NCI-H526 treated with DMSO at 0.1 percent for 48 hours (cell line): Measurements from ENCODE around the gene CDHR3.

Experiments
- DNase-seq: peaks from one replicate; lab custom pipeline; 2025; lab: John Stamatoyannopoulos, UW

The CDHR3 gene

DNA sequence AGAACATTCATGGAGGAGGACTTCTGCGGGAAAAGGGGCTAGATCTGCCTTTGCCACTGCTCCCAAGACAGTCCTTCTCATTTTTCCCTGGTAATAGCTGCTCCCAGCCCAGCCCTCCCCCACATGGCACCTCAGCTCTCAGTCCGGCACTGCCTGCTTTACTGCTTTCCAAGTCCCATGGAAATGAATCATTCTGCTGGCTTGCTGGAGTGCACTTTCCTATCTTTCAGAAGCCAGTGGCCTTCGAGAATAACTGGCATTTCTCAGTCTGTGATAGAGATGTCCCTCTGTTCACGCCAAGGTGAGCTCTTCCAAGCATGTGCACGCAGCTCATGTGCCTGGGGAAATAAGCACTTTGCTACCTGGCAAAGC is 87.7 kb downstream of the CDHR3 start:
- DNase-seq: no peak

DNA sequence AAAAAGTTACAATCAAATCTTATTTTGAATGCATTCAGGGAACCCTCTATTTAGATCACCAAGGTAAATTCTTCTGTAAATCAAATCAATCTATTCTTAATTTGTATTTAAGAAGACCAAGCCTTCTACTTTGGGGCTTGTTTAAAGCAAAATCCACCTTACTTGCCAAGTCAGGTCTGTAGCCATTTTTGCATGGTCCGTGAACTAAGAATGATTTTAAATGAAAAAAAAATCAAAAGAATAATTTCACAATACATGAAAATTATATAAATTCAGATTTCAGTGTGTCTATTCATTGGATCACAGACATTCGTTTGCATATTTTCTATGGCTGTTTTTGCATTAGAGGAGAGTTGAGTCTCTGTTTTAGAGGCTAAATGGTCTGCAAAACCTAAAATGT is 89.6 kb downstream of the CDHR3 start:
- no peak for DNase-seq

DNA sequence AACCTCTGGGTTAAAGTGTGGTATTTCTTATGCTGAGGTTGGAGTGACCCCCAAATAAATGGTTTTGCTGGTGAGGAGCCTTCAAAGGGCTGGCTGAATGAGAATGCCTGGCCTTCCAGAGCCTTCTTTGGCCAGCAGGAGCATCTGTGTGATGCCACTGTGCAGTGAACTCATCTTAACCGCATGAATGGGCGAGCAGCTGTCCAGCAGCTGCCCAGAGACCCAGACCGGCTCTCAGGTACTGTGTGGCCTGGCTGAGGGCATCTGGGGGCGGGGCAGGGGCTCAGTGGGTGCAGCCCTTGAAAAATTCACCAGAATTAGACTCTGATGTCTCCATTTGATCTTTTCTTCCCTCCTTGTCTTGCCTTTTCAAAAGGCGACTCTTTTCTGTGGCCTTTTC is 90.0 kb downstream of the CDHR3 start:
- DNase-seq: no peak

DNA sequence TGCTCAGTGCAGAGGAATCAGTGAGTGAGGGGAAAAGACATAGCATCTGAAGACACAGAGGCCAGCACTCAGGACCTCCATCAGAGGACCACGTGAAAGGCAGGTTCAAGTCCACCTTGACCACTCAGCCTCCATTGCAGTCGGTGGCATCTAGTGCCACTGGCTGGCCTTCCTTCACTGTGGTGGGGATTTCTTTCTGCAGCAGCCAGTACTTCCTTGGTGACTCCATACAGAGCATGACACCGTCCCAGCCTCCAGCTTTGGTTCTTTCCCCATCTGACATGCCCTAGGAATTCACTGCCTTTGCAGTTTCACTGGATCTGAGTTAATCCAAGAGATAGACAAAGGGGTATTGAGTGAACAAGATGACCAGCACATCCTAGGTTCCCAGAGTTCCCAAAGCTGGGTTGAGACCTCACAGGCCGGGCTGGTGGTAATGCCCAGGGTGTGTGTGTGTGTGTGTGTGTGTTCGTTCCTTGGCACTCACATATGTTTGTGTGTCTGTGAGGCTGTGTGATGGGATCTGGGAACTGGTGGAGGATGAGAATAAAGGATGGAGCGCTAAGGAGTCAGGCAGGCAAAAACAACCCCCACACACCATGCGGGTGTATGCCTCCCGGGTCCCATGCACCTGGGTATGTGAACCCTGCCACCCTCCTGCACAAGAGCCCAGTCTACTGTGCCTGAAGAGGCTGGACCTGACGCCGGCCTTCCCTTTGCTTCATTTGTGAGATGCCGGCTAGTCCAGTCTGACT is 91.3 kb downstream of the CDHR3 start:
- no peak for DNase-seq

DNA sequence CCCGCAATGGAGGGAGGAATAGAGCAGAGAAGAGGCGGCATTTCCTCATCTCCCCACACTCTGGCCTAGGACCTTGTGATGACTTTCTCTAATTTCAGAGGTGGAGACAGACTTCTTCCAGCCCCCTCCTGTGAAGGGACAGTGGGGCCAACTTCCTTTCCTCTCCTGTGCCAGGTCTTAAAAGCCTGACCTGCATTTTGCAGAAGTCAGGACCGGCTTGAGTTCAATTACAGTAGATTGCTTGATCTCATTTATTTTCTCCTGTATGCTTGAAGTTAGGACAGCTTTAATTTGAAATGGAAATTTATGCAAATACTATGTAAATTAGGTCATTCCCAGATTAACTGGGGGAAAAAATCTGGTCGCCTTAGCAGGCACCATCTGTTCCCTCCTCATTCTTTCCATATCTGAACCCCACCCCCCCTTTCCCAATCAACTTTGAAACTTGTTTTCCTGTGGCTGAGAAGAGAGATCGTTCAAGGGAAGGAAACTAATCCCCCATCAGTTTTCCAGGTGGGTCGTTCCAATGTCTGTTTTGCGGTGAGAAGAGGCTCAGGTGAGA is 92.0 kb downstream of the CDHR3 start:
- peak; percentile 62 for DNase-seq

DNA sequence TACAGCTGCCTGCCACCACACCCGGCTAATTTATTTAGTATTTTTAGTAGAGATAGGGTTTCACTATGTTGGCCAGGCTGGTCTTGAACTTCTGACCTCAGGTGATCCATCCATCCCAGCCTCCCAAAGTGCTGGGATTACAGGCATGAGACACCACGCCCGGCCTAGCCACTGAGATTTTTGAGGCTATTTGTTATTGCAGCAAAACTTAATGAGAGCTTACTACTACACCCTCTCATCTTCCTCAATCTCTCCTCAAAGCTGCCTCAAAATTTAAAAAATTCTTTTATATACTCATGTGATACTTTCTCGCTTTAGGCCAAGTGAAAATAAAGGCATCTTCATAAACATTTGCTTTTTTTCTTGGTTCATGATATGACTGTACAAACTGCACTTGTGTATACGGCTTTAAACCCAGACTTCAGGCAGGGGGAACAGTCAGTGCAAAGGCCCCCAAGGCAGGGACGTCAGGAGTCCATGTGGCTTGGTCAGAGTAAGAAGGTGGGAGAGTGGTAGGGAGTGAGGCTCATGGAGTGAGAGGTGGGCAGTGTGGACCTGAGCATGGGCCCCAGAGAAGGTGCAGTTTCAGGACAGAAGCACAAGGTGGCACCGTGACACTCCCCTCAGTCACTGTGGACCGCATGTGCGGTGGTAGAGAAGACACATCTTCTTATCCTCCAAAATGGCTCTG is 93.6 kb downstream of the CDHR3 start:
- peak; percentile 74 for DNase-seq

DNA sequence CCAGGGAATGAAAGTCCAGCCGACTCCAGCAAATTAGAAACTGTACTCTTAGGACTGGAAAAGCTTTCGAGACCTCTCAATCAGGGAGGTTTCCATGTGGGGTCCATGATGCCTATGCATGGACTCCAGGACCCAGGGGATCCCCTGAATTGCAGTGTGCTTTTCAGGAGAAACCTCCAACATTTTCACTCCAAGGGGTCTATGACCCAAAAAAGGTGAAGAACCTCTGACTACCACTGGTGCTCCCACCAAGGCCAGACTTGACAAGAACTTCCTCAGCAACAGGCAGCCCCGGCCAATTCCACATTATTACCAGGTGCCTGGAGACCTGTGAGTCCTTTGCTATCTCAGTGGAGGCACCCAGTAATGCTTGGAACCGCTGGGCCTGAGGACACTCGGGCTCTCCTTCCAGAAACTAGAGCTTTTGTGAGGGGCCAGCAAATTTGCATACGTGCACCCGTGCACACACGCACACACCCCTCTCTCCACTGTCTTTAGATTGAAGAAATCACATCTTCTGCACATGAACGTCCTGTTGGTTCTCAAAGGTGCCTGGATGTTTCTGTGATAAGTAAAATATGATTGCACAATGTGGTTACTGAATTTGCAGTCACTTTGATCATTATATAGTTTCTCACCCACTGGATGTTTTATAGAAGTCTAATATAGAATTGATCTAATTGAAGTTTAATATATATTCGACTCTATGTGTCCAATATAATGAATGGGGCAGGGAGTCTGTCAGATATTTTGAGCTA is 94.3 kb downstream of the CDHR3 start:
- DNase-seq: no peak

DNA sequence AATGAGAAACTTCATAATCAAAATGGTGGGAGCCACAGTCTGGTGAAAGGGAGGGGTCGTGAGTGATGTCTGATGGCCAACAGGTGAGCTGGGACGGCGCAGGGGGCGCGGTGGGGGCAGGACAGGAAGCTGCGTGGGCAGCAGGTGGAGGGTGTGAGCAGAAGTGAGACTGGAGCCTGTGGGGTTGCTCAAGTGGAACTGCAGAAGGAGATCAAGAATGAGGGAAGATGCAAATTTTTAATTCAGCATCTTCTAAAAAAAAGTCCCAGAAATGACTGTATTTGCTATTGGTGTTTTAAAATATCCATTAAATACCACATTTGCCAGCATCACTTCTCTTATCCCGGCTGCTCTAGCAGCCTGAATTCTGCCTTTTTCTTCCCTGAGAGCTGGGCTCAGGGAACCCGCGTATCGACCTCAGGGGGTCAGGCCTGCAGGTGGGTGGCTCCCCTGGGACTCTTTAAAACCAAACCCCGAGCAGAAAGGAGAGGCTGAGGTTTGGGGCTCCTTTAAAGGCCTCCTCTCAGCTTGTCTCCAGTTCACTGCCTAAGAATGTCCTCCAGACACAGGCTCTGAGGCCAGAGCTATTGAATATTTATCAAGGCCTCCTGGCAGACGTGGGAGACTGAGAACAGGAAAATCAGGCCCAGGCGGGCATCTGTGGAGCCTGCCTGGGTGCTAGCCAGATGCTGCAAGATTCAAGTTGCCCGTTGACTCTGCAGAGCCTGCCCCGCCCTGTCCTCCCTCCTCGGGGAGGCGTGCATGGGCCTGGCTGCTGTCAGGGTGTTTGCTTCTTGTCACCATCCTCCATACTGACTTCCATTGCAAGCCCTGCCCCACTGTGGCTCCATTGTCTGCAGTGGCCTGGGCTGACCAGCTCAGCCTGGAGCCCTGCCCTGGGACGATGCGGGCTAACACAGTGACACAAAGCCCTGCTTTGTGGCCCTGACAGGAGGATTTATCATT is 95.2 kb downstream of the CDHR3 start:
- peak; percentile 85 for DNase-seq

DNA sequence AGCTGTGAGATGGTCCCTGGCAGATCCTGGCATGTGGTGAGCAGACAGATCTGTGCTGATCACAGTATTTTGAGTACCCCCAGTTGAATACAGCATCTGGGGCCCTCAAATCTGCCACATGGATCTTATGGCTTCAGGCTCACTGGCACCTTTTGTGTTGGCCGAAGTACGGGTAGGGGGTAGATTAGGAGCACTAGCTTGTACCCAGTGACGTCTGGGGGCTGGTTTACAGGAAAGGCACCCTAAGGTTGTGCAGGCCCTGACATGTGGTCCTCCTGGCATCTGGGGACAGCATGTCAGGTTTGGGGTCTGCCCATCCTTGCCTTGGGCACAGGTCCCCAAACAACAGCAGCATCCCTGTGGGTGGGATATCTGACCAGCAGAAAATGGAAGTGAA is 95.9 kb downstream of the CDHR3 start:
- DNase-seq: no peak

DNA sequence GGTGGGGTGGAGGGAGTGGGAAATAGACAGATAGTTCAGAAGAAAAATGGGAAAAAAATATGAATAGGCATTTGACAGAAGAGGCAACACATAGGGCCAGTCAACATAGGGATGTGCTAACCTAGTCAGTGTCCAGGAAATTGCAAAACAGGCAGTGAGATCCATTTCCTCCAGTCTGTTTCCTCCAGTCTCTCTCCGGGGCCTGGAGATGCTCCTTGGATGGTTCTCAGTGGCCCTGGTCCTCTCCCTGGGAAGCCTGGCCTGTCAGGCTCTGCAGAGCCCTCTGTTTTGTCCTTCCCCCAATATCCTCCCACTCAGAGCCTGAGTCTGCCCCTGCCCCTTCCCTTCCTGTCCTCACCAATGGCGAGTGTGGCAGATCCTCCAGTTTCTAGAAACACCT is 96.5 kb downstream of the CDHR3 start:
- DNase-seq: no peak

DNA sequence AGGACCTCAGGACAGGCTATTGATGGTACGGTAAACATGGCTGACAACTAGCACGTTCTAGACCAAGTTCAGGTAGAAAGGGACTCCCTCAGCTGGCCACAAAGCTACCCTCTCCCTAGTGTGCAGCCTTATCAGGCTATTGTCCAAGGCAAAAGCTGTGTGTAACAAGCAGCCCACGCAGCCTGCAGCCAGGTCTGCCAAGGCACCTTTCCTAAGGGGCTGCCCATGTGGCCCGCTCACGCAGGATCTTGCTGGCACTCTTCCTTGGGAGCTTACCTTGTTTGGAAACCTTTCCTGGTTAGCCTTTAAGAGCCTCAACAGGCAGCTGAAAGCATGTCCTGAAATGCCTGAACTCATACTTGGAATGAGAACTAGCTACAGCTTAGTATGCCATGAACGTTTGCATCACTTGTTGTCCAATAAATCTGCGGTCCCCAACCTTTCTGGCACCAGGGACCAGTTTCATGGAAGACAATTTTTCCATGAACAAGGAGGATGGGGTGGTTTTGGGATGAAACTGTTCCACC is 97.4 kb downstream of the CDHR3 start:
- no peak for DNase-seq

DNA sequence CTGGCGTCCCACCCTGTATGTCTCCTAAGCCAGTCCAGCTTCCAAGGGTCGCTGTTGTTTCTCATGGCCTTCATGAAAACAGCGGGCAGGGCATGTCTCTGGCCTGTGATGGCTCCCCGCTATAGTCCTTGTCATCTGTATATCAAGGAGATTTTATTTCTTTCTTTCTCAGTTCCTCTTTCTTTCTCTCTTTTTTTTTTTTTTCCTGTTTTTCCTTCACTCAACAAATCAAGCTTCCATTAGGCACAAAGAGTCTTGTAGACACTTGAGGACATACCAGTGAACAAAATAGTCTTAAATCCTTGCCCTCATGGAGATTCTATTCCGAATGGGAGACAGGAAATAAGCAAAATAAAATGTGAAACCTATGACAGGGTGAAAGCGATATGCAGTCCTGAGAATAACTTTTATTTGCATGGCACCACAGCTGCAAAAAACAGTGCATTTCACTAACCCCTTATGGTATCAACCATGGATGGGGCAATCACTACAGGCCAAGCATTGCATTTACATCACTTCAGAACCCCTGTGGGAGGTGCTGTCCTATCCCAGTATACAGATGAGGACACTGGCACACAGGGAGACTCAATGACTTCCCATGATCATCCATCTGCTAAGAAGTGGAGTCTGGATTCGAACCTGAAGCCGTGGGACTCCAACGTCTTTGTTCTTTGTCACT is 98.4 kb downstream of the CDHR3 start:
- no peak for DNase-seq

DNA sequence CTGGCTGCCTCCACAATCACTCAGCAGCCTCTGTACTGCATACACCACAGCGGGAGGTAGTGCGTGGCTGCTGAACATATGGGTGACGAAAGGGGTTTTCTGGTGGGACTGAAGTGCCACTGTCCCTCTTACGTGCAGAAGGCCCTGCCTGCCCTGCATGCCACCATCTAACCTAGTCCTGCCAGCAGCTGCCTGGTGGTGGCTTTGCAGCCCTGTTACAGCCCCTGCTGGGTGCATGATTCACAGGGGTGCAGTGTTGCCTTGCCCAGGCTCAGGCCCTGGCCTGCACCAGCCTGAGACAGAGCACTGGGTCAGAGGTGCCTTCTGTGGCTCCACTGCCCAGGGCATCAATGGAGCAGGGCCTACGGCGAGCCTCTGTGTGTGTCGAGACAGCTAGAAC is 98.9 kb downstream of the CDHR3 start:
- no peak for DNase-seq

DNA sequence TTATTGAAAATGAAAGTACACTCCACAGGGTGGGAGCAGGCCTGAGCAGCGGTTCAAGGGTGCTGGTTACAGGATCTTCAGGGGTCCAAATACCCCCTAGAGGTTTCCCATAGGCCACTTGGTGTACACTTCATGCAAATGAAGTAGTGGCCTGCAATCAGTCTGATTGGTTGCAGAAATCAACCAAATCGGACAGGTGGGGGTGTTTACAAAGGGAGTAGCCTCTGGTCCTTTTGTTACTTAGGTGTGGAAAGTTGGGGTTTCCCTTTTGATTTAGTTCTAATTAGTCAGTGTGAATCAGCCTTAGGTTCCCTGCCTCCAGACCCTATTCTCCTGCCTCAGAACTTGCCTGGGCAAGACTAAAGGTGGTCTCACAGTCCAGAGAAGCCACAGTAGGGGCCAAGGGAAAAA is 99.5 kb downstream of the CDHR3 start:
- DNase-seq: no peak

DNA sequence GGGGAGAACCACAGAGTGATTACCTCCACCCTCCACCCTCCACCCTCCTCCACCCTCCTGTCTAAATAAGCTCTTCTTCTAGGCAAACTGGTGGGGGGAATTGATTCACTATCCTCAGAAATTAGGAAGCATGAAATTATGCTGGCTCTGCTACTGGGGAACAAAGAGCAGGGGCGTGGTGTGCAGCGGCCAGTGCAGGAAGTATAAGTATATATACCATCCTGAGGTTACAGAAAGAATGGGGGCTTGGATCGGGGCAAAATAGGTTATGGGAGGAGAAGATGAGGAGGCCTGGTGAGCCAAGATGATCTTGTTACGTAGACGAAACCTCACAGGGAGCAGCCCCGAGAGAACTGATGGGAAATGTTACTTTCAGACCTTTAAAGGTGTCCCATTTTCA is 100.0 kb downstream of the CDHR3 start:
- no peak for DNase-seq

DNA sequence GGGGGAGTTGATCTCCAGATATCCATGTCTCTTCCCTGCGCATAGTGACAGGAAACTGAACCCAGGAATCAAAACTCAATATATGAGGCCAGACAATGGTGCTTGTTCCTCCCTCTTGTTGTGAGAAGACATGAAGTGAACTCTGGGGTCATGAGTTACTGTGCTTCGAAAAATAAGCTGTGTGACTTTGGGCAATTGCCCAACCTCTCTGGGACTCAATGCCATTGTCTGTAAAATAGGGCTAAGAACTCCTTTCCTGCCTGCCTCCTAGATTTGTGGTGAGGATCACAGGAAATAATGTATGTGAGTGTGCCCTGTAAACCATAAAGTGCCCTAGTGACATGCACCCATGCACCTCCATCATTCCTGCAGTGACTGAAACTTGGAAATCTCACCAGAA is 100.6 kb downstream of the CDHR3 start:
- DNase-seq: no peak

DNA sequence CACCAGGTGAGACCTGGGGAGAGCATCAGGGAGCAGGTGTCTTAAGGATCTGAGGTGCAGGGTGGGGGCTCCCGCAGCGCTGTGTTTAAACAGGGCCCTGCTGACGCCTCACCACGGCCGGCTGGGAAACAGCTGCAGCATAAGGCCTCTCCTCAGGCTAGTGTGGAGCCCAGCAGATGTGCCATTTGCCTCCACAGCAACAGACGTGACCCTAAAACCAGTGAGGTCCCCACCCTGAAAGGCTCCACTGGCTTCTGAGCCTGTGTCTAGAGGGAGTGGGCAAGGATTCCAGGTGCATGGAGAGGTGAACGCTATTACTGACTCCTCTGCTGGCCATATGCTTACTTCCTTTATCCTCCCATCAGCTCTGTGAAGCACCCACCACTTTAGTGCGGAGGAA is 101.3 kb downstream of the CDHR3 start:
- no peak for DNase-seq

DNA sequence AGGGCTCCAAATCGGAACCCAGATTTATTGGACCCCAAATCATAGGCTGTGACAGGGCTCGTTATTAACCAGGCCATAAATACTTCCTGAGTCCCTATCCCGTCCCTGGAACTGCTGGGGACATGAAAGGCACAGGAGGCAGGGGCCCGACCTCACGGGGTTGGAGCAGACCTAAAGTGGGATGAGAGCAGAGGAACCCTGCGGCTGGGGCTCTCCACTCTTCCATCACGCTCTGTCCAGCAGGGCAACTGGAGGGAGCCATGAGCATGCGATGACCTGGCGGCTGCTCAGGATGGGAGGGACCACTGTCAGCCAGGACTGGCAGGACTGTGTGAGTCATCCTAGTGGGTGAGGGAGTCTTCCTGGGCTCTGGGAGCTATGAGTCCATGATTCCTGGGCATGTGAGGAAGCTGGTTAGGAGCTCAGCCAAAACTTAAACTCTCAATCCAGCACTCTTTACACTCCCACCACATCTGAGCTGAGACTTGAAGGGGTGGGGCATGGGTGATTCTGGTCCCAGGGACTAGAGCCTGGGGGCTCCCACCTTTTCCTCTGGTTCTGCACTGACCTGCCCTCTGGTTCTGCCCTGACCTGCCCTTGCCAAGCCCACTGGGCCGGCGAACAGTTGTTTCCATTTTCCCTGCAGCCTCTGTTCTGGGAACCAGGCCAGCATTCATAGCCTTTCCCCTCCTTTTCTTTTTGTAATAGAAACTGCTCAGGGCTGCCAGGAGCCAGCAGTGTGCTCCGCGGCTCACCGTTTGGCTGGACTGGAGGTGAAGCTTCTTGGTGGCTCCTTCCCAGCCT is 101.9 kb downstream of the CDHR3 start:
- DNase-seq: no peak

DNA sequence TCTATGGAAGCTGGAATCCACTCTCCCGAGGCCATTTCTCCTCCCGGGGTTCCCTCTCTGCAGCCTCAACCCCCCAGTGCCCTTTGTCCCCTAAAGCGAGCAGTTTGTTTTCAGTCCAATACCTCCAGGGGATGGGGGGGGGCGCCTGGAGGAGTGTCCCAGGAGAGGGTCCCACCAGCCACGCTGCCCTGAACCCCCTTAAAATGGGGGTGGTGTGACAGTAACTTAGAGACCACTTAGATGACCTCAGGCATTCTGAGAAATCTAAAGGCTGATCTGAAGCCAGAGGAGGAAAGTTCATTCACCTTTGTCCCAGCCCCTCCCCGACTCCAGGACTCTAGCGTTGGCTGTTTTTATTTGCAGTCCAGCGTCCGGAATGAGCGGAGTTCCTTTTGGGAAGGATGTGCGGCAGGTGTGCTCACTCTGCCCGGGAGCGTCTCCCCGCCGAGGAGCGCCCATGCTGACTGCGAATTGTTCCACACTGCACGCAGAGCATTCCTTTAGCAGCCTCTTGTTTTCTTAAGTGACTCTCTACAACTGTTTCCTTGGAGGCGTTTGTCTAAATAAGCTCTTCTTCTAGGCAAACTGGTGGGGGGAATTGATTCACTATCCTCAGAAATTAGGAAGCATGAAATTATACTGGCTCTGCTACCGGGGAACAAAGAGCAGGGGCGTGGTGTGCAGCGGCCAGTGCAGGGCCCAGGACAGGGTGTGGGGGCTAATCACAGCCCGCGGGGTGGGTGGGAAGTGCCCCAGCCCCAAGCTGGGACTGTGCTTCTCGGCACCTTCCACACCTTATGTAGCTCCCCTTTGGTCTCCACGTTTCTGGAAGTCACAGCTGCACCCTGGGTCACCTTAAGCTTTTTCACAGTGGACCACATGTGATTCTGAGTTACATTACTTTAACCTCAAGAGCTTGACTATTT is 102.8 kb downstream of the CDHR3 start:
- no peak for DNase-seq
